Measurements from ENCODE around the gene SLIT3.

The SLIT3 gene

GRCh38 chr5:168693297-168693696 lies 607.6 kb downstream of the SLIT3 start:
- Mint-ChIP-seq H3K27me3 (ENCODE audit: low read depth) (peaks cover 16% of the 10 kb centered on the region), H3K9me3 (no peaks in the 10 kb centered on the region), H3K36me3 (ENCODE audit: low read depth) (peaks cover 33% of the 10 kb centered on the region), H3K4me1 (peaks cover 32% of the 10 kb centered on the region), H3K27ac (no peak overlapping the region), H3K4me3 (no peak overlapping the region)
- TF ChIP-seq, protein P1, sequence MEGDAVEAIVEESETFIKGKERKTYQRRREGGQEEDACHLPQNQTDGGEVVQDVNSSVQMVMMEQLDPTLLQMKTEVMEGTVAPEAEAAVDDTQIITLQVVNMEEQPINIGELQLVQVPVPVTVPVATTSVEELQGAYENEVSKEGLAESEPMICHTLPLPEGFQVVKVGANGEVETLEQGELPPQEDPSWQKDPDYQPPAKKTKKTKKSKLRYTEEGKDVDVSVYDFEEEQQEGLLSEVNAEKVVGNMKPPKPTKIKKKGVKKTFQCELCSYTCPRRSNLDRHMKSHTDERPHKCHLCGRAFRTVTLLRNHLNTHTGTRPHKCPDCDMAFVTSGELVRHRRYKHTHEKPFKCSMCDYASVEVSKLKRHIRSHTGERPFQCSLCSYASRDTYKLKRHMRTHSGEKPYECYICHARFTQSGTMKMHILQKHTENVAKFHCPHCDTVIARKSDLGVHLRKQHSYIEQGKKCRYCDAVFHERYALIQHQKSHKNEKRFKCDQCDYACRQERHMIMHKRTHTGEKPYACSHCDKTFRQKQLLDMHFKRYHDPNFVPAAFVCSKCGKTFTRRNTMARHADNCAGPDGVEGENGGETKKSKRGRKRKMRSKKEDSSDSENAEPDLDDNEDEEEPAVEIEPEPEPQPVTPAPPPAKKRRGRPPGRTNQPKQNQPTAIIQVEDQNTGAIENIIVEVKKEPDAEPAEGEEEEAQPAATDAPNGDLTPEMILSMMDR (IDR thresholded peaks at IDR 0.05; ENCODE audit: unreplicated experiment in 3 of 3) = no peak

GRCh38 chr5:168691891-168692290 lies 609.0 kb downstream of the SLIT3 start:
- Mint-ChIP-seq H3K36me3 (ENCODE audit: low read depth) (peaks cover 20% of the 10 kb centered on the region), H3K9me3 (no peaks in the 10 kb centered on the region), H3K27me3 (ENCODE audit: low read depth) (peaks cover 12% of the 10 kb centered on the region), H3K4me1 (peaks cover 18% of the 10 kb centered on the region), H3K4me3 (no peak overlapping the region), H3K27ac (no peak overlapping the region)
- TF ChIP-seq, protein P1 (IDR thresholded peaks at IDR 0.05; ENCODE audit: unreplicated experiment in 3 of 3) = no peak

DNA sequence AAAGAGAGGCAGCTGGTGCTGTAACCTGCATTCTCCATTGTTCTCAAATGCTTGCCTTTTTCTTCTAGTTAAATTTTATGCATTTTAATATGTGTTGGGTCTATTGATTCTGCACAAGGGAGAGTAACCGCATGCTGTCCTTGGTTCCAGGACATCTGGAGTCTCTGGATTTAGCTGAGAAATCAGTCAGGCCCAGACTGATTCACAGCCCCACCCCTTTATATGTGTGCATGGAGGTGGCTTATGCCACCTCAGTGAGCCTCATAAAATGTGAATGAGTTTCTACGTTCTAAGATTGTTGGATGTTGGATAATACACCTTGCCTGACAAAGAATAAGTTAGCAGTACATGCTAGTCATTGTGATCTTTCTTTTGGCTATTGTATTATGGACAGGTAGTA lies 611.7 kb downstream of the SLIT3 start:
- Mint-ChIP-seq H3K4me1 (no peaks in the 10 kb centered on the region), H3K27me3 (ENCODE audit: low read depth) (peaks cover 8% of the 10 kb centered on the region), H3K27ac (no peak overlapping the region), H3K9me3 (no peaks in the 10 kb centered on the region), H3K36me3 (ENCODE audit: low read depth) (peaks cover 15% of the 10 kb centered on the region), H3K4me3 (no peak overlapping the region)
- TF ChIP-seq, protein P1 (IDR thresholded peaks at IDR 0.05; ENCODE audit: unreplicated experiment in 3 of 3) = no peak

DNA sequence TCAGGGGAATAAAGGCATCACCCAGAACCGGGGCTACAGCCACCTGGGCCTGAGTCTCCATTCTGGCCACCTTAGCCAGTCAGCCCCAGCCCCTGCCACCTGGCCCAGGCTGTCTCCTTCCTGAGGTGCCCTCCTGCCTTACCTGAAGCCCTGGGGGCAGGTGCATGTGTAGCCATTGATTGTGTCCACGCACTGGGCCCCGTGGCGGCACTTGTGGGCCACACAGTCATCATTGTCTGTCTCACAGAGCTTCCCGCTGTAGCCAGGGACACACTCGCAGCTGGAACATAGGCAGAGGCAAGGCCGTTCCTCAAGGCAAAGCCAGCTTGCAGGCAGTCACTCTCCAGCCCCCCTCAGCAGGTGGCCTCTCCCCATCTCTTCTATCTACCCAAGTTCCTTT lies 614.1 kb downstream of the SLIT3 start:
- no peaks in the 10 kb centered on the region for H3K9me3 Mint-ChIP-seq
- H3K4me1 Mint-ChIP-seq = peaks cover 7% of the 10 kb centered on the region
- H3K27me3 Mint-ChIP-seq (ENCODE audit: low read depth) = peaks cover 5% of the 10 kb centered on the region
- no peak overlapping the region for H3K27ac Mint-ChIP-seq
- H3K4me3 Mint-ChIP-seq = no peak overlapping the region
- TF ChIP-seq, protein P1 (IDR thresholded peaks at IDR 0.05; ENCODE audit: unreplicated experiment in 3 of 3) = no peak
- H3K36me3 Mint-ChIP-seq (ENCODE audit: low read depth) = peaks cover 22% of the 10 kb centered on the region

DNA sequence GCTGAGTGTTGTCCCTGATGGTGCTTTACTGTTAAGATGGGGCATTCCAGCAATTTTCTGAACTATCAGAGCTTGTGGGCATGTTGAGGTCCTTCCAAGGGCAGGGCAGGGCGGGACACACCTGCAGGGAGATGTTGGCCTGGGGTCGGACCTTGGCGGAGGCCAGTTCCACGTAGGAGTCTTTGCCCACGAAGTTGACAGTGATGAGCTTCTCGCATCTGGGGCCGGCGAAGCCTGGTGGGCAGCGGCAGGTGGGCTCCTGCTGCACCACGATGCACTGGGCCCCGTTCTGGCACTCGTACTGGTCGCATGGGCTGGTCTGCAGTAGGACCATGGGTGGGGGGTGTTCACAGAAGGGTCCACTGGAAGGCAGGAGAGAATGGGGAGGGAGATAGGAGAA lies 615.4 kb downstream of the SLIT3 start:
- no peak overlapping the region for H3K4me3 Mint-ChIP-seq
- no peaks in the 10 kb centered on the region for H3K9me3 Mint-ChIP-seq
- H3K36me3 Mint-ChIP-seq (ENCODE audit: low read depth) = peaks cover 22% of the 10 kb centered on the region
- H3K27me3 Mint-ChIP-seq (ENCODE audit: low read depth) = peaks cover 4% of the 10 kb centered on the region
- TF ChIP-seq, protein P1 (IDR thresholded peaks at IDR 0.05; ENCODE audit: unreplicated experiment in 3 of 3) = no peak
- no peak overlapping the region for H3K27ac Mint-ChIP-seq
- peaks cover 12% of the 10 kb centered on the region for H3K4me1 Mint-ChIP-seq

- no peak overlapping the region for H3K4me3 Mint-ChIP-seq
- TF ChIP-seq, protein P1 (IDR thresholded peaks at IDR 0.05; ENCODE audit: unreplicated experiment in 3 of 3) = no peak
- no peaks in the 10 kb centered on the region for H3K9me3 Mint-ChIP-seq
- H3K27me3 Mint-ChIP-seq (ENCODE audit: low read depth) = no peaks in the 10 kb centered on the region
- peaks cover 22% of the 10 kb centered on the region for H3K36me3 Mint-ChIP-seq (ENCODE audit: low read depth)
- no peak overlapping the region for H3K27ac Mint-ChIP-seq
- peaks cover 21% of the 10 kb centered on the region for H3K4me1 Mint-ChIP-seq
These were observed 617.0 kb downstream of the SLIT3 start for GRCh38 chr5:168683927-168684295.

Data from nephron (organoid).